HG02588 (cell line): ENCODE results near the gene SGCD.

Experiments used
- ATAC-seq: cut with Tn5 transposase; IDR thresholded peaks from one replicate; pipeline ENCODE4 v1.9.1; 2021; ENCODE audit warnings: mild to moderate bottlenecking, moderate library complexity; ENCODE audit not compliant: unreplicated experiment

Gene SGCD

DNA sequence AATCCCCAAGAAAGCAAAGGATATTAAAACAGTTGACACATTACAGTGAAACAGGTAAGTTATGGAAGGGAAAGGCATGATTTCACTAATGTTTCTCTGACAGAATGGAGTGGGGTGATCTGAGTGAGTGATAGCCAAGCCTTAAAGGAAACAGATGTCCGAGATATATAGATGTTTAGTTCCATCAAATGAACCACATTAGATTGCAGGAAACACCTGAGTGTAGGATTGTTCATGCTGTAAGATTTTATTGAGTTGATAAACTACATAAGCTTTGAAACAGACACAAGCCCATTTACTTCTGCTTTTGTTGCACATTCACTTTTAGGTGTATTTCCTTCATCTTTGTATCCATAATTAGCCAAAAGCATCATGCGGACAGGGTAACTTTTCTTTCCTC, 356.0 kb downstream of the SGCD start:
- no peak for ATAC-seq

DNA sequence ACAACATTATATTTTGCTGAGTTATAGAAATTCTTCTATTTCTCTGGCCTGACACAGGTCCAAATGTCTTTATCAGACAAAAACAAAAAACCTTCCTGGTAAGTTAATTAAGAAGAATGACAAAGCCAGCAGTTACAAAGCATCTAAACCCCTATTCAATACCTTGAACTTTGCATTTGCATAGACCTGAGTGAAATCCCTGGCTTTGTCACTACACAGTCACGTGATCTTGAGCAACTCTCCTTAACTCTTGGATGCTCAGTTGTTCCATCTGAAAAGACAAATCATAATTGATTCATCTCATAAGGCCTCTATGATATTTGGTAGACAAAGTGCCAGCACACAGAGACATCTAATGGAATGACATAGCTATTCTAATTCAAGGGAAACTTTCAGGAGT, 356.5 kb downstream of the SGCD start:
- ATAC-seq = no peak

DNA sequence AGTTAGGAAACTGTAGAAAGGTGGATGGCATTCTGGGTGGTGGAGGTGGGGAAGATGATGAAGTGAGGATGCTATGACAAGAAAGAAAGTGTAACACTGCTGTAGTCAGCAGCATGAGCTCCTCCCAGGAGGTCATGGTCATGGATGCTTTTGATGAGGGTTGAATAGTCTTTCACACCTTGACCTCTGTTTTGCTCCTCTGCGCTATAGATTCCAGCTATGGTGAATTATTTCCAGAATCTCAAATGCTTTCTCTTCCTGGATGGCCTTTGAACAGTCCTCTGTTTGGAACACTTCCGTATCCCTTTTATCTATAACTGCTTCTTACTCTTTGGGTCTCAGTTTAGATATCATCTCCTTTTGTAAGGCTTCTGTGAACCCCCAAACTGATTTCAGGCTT, 357.3 kb downstream of the SGCD start:
- no peak for ATAC-seq

DNA sequence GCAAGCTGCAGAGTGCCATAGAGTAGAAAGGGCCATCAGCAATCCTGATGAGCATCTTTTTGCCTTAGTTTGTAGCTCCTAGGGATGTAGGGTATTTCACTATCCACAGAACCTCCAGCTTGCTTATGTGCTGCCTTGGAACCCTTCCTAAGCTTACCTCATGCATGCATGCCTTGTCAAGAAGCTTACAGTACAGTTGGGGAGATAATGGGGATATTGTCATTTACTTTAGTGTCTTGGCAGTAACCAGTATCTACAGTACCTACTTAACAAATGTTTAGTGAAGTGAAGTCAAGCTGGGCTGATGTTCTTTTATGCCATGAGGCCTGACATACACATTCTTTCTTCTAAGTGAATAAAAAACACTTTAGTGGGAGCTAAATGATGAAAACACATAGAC, 358.5 kb downstream of the SGCD start:
- ATAC-seq = no peak

DNA sequence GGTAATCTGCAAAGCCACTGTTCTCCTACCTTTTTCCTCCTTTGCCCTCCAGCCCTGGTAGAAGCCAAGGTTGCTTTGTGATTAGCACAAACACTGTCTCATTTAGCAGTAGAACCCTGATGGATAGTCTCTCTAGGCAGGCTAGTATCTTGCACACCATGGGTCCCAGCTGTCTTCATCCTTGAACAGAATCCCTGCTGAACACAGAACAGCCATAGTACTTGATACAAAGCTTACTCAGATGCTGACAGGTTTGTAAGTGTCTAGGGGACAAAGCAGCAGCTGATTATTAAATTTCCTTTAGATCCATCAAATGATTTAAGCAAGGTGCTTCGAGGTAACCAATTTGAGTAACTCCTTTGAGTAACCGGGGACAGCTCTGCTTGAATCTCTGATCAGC, 359.4 kb downstream of the SGCD start:
- no peak for ATAC-seq

DNA sequence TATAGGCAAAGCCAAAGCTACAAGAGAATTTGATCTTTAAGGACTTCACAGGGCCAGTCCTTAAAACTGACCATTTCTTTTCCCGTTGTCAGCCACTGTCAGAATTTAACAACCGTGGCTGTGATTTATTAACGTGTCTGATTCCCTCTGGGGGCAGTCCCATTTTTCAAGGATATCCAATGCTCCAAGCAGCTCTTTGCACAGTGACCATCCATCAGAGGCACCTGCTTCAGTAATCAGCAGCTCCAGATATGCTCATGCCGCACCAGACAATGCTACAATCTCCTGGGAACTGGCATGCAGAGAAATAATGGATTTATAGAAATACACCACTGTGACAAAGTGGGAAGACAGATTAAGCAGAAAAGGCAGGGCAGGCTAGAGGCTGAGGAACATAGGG, 359.8 kb downstream of the SGCD start:
- ATAC-seq = no peak

DNA sequence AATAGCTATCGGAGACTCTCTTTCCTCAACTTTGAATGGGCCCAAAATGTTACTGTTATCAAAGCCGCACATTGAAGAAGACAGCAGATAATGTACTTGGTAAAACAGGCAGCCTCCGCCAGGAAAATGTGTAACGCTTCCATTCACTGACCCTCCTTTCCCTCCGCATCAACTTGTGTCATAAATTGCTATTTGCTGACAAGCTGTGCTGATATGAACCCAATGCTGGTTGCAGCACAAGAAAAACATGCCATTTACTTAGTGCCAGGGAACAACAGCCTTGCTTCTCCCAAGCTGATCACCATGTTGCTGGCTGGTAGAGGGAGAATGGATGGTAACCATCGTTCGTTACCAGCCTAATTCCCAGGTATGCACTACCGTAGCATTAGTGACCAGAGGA, 360.6 kb downstream of the SGCD start:
- no peak for ATAC-seq

DNA sequence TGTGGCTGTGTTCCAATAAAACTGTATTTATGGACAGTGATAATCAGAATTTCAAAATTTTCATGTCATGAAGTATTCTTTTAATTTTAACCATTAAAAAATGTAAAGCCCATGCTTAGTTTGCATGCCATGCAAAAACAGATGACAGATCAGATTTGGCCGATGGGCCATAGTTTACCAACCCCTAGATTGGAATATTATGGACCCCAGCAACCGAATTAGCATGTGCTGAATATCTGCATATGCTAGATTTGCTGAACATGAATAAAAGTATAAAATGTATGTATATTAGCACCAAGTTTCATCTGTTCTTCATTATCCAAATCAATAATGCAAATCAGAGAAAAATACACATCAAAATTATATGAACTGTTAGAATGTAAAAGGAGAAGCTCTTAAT, 364.6 kb downstream of the SGCD start:
- ATAC-seq = no peak

DNA sequence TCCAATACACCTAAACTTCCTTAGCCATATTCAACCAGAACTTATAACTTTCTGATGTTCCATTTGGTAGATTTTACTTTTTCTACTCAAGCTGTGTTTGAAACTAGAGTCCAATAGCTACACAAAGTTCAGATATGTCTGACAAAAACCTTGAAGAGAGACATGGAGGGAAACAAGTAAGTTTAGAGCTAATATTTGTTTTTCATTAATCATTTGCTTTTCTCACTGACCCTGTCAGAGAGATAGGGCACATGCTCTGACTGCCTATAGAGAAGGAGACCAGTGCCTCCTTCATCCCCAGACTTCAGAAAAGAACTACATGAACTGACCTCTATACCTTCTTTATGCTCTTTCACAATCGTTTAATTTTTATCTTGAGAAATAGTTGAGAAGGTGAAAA, 366.1 kb downstream of the SGCD start:
- no peak for ATAC-seq

DNA sequence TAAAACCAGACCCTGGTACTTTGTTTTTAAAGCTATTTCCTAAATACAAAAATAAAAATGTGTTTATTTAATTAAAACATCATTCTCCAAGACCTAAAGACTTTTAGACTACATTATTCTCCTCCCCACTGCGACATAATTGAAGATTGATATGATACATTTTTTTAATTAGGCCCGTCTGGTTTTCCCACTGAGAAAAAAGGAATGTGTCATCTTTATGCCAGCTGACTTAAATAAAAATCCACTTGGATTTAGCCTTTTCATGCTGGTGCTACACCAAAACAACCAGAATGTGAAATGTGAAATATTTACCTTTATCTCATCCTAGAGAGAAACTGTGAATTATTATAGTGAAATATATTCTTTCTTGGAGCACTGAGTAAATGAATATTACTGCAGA, 367.6 kb downstream of the SGCD start:
- no peak for ATAC-seq

DNA sequence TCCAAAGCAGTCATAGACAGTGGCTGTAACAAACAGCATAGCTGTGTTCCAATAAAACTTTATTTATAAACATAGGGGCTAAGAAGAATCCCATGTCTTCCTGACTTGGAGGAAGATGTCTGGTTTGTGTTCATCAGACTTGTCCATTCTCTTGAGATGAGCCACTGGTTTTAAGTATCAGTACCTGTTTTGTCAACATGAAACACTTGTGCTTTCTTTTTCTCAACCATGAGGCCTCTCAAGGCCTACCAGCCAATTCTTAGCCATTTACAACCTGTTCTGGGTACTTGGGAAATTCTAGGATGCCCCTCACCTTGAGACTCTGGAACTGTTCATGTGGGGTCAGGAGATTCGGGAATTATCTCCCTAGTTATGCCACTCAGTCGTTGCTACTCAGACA, 368.8 kb downstream of the SGCD start:
- no peak for ATAC-seq

DNA sequence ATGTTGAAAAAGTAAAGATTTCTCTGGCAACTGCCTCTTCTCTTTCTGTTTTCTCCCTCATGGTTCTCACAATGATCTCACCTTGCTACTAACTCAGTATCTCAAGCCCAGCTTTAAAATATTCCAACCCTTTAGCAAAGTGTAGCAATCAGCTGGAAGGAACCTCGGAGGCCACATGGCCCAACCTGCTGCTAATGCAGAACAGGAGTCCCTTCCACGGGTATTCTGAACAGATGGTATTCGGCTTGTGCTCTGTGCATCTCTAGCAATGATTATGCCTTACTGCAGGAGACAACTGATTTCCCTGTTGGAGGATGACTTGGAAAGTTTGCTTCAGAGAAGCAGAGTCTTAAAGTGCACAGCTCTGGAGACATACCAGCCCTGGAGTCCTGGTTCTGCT, 371.4 kb downstream of the SGCD start:
- ATAC-seq = no peak

DNA sequence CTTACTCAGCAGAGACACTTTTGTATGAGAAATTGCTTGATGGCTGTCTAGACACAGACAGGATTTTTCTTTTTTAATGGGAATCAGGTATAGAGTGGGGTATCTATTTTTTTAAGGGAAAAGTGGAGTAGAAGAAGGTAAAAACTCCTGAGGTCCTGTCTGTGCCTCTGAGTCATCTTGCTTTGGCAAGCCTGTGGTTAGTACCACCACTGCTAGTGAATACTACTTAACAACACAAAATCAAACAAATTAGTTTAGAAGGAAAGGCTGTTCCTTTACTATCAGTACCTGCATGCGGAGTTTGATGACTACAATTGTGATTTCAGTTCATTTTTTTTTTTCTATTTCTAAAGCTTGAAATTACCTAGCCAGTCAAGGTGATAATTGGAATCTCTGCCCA, 372.2 kb downstream of the SGCD start:
- no peak for ATAC-seq

DNA sequence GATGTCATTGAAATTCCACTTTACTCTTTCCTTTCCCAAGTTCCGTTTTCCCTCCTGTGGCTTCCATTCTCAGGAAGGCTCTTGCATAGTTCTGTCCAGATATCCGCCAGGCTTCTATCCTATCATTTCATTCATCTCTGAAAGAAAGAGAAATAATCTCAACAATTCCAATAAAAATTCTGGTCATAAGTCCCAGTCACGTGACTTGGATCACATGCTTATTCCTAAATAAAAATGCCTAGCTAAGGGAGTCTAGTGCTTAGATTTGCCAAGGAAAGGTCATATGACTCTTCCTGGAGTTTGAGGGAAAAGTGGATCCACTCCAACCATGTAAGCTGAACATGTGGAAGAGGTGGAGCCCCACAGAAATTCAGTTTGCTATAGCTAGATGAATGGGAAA, 377.2 kb downstream of the SGCD start:
- no peak for ATAC-seq

DNA sequence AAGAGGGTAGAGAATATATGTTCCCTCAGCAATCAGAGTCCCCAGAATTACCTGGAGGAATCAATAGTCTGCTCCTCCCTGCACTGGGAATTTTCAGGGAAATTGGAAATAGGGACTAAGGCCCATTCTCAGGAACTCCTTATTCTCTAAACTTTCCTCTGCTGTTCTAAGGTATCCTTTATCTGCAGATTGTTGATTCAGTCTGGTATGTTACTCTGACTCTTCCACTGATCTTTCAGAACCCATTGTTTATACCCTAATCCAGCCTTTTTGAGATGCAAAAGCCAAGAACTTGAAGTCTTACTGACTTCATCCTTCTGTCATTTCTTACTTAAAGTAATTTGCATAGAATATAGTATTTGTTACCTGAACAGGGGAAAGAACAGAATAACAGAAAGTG, 379.7 kb downstream of the SGCD start:
- ATAC-seq = no peak

DNA sequence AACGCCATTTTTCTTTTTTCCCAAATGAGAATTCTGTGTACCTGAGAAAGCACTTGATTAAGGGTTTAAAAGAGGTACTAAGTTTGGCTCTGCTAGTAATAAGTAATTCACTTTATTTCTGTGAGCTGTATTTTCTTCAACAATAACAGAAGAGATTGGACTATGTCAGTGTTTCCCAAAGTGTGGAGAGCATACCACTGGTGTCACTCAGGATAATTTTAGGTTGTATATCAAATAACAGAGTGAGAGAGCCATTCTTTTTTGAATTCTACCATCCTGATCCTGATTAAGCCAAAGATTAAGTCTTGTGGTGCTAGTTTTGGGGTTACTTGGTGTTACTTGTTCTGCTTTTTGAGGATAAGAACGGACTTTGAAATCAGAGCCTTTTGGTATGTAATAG, 380.8 kb downstream of the SGCD start:
- ATAC-seq = no peak

DNA sequence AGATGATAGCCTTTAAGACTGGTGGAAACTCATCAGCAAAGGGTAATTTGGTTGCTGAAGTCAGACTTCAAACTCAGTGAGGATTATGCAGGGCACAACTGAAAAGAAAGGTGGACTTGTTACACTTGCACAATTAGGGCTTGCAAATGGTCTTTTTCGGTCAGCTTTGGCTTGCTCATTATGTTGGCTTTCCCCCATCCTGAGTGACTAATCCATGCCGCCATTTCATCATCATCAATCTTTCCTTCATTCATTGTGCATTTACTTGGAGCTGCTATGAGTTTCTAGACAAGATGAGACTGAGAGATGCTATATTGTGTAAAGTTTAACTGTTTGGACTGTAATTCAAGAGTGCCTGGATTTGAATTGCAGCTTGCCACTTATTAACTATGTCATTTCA, 388.3 kb downstream of the SGCD start:
- no peak for ATAC-seq

DNA sequence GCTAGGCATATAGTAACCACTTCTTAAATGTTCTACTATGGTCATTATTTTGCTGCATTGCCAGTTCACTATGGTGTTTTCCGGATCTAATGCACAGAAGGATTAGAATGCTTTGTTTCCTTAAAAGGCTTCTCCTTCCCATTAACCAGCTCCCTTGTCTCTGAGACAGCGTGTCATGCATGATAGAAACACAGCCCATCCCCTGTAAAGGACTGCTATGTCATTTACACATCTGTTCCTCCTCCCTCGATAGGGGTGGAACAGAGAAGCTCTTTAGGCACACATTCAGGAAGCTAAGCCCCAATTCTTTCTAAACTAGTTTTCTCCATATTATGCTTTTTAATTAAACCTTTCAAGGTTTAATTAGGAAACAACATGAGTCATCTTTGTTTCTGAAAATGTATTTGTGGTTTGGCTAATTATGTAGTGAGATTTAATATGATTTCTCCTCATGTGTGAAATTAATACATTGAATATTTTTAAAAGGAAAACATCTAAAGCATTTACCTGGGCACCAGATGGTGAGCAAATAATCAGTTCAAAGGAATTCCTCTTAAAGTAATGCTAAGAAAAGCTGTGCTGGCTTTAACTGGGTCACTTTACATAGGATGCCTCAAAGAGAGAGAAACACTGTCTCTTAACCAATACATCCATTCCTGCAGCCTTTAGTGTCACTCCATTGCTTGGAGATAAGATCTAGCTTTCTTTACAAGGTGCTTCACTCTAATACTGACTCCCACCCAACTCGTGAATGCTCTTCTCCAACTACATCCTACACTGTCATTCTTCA, 389.8 kb downstream of the SGCD start:
- ATAC-seq = no peak

DNA sequence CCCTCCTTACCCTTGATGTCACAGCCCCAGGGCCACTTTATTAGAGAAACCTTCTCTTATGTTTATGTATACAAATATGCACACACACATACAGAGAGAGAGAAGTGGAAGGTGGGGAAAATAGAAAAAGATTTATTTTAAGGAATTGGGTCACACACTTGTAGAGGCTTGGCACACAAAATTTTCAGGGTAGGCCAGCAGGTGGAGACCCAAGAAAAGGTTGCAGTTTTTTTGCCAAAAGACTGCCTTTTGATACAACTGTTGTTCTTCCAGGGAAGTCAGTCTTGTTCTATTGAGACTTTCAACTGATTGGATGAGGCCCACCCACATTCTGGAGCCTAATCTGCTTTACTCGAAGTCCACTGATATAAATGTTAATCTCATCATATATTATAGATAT, 392.0 kb downstream of the SGCD start:
- ATAC-seq = no peak

DNA sequence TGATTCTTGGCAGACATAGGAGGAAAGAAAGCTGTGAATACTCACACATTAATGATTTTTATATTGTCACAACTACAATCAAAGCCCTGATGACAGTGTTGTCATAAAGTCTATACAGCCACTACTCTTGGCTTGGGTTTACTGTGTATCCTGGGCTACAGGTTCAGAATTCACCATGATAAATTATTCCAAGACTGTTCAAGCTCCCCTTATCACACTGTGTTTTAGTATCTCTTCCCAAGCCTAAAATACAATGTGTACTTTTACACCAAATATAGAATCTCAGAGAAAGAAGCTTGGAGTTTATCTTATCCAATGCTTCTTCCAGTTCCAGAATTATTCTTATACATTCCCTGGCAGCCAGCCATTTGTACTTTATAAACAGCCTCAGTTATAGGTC, 395.4 kb downstream of the SGCD start:
- no peak for ATAC-seq

DNA sequence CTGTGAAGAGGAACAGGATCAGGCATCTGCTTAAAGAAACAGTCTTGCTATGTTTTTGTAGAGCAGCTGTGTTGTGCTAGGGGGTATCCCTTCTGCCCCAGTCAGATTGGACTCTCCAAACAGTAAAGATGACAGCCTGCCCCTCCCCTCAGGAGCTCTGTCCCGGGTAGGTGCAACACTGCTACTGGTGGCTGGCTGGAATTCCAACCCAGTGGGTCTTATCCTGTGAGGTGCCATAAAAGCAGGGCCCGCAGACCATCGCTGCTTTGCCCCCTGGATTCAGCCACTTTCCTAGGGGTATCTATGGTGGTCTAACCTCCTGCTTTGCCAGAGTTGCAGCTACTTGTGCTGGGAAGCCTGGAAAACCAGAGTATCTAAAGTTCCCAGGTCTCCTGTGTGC, 408.5 kb downstream of the SGCD start:
- no peak for ATAC-seq

DNA sequence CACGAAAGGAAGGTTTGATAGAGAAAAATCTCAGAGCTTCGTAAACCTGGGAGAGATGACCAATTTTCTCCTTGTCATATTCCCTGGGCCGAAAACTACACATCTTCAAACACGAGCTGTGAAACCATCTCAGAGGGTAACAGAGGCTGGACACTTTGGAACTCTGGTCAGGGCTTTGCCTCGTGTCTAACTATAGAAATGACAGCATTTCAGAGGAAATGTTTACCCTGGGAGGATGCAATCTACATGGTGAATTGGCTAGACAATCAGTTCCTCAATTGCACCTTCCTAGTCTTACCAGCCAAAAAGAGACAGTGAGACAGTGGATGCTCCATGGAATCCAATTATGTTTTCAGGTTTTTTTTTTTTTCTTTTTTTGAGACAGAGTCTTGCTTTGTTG, 414.6 kb downstream of the SGCD start:
- ATAC-seq = no peak

DNA sequence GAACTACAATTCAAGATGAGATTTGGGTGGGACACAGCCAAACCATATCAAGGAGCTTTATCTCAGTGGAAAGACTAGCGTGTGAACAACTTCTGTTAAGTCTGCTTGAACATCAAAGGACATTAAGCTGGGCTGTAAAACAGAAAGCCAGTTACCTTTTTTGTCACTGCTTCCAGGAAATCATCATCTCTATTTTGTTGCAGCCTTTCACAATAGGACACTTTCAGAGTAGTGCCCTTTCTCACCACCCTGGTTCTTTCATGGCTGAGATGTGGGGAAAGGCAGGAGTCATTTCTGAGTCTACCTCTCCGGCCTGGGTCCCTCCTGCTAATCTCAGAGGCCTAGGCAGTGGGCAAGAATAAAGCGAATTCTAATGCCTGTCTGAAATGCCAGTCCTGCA, 426.9 kb downstream of the SGCD start:
- no peak for ATAC-seq
